HEK293 (cell line): ENCODE results near the gene PAX6.

Experiments used
- BCL11B ChIP-seq: fragments of 450-650 bp; formaldehyde crosslinking; IDR thresholded peaks from 2 replicates; pipeline ENCODE4 v1.5.1; 2016; ENCODE audit warnings: low read depth, missing biosample characterization, missing genetic modification characterization
- EGR2 ChIP-seq: fragments of 450-650 bp; formaldehyde crosslinking; IDR thresholded peaks from 2 replicates; pipeline ENCODE4 v1.5.1; 2016; ENCODE audit warnings: low read depth, missing biosample characterization, missing genetic modification characterization
- FEZF1 ChIP-seq: fragments of 450-650 bp; formaldehyde crosslinking; IDR thresholded peaks from 2 replicates; pipeline ENCODE4 v1.5.1; 2016; ENCODE audit warnings: missing biosample characterization, missing genetic modification characterization
- KLF1 ChIP-seq: fragments of 450-650 bp; formaldehyde crosslinking; IDR thresholded peaks from 2 replicates; pipeline ENCODE4 v1.5.1; 2016; ENCODE audit warnings: missing biosample characterization, missing genetic modification characterization
- KLF16 ChIP-seq: fragments of 450-650 bp; formaldehyde crosslinking; IDR thresholded peaks from 2 replicates; pipeline ENCODE4 v1.5.1; 2017; ENCODE audit warnings: missing biosample characterization, missing genetic modification characterization
- OSR2 ChIP-seq: fragments of 450-650 bp; formaldehyde crosslinking; IDR thresholded peaks from 2 replicates; pipeline ENCODE4 v1.5.1; 2016; ENCODE audit warnings: missing biosample characterization, missing genetic modification characterization
- REPIN1 ChIP-seq: fragments of 450-650 bp; formaldehyde crosslinking; IDR thresholded peaks from 2 replicates; pipeline ENCODE4 v1.5.1; 2017; ENCODE audit warnings: missing biosample characterization, missing genetic modification characterization, low read depth
- SP2 ChIP-seq: fragments of 450-650 bp; formaldehyde crosslinking; IDR thresholded peaks from 2 replicates; pipeline ENCODE4 v1.5.1; 2016; ENCODE audit warnings: missing biosample characterization, missing genetic modification characterization
- SP7 ChIP-seq: fragments of 450-650 bp; formaldehyde crosslinking; IDR thresholded peaks from 2 replicates; pipeline ENCODE4 v1.5.1; 2016; ENCODE audit warnings: missing biosample characterization, missing genetic modification characterization
- TRIM28 ChIP-seq: IDR thresholded peaks from 2 replicates; pipeline ENCODE4 v1.6.1; 2011; ENCODE audit warnings: low read length, control low read depth, borderline replicate concordance
- ZFHX2 ChIP-seq: fragments of 450-650 bp; formaldehyde crosslinking; conservative IDR thresholded peaks from 2 replicates; pipeline ENCODE4 v1.5.1; 2016; ENCODE audit warnings: missing biosample characterization, missing genetic modification characterization
- ZFP69B ChIP-seq: fragments of 450-650 bp; formaldehyde crosslinking; IDR thresholded peaks from 2 replicates; pipeline ENCODE4 v1.5.1; 2016; ENCODE audit warnings: missing biosample characterization, missing genetic modification characterization
- ZNF140 ChIP-seq: fragments of 450-650 bp; formaldehyde crosslinking; IDR thresholded peaks from 2 replicates; pipeline ENCODE4 v1.5.1; 2016; ENCODE audit warnings: missing biosample characterization, missing genetic modification characterization
- ZNF211 ChIP-seq: fragments of 450-650 bp; formaldehyde crosslinking; IDR thresholded peaks from 2 replicates; pipeline ENCODE4 v1.5.1; 2016; ENCODE audit warnings: low read depth, missing biosample characterization, missing genetic modification characterization
- ZNF394 ChIP-seq: fragments of 450-650 bp; formaldehyde crosslinking; IDR thresholded peaks from 2 replicates; pipeline ENCODE4 v1.5.1; 2016; ENCODE audit warnings: missing biosample characterization, missing genetic modification characterization, mild to moderate bottlenecking, moderate library complexity, borderline replicate concordance
- ZNF416 ChIP-seq: fragments of 450-650 bp; formaldehyde crosslinking; IDR thresholded peaks from 2 replicates; pipeline ENCODE4 v1.5.1; 2016; ENCODE audit warnings: missing biosample characterization, missing genetic modification characterization
- ZNF433 ChIP-seq: fragments of 450-650 bp; formaldehyde crosslinking; IDR thresholded peaks from 2 replicates; pipeline ENCODE4 v1.5.1; 2016; ENCODE audit warnings: missing biosample characterization, missing genetic modification characterization, low read depth
- ZNF501 ChIP-seq: fragments of 450-650 bp; formaldehyde crosslinking; IDR thresholded peaks from 2 replicates; pipeline ENCODE4 v1.5.1; 2016; ENCODE audit warnings: missing biosample characterization, missing genetic modification characterization
- ZNF529 ChIP-seq: fragments of 450-650 bp; formaldehyde crosslinking; IDR thresholded peaks from 2 replicates; pipeline ENCODE4 v1.5.1; 2017; ENCODE audit warnings: missing genetic modification characterization, missing biosample characterization; ENCODE audit not compliant: insufficient replicate concordance
- ZNF558 ChIP-seq: fragments of 450-650 bp; formaldehyde crosslinking; IDR thresholded peaks from 2 replicates; pipeline ENCODE4 v1.5.1; 2016; ENCODE audit warnings: missing biosample characterization, missing genetic modification characterization
- ZNF561 ChIP-seq: fragments of 450-650 bp; IDR thresholded peaks from 2 replicates; pipeline ENCODE4 v1.5.1; 2018; ENCODE audit warnings: missing biosample characterization, missing genetic modification characterization, borderline replicate concordance
- ZNF580 ChIP-seq: fragments of 450-650 bp; formaldehyde crosslinking; IDR thresholded peaks from 2 replicates; pipeline ENCODE4 v1.5.1; 2016; ENCODE audit warnings: missing biosample characterization, missing genetic modification characterization
- ZNF596 ChIP-seq: fragments of 450-650 bp; IDR thresholded peaks from 2 replicates; pipeline ENCODE4 v1.5.0; 2018; ENCODE audit warnings: missing biosample characterization, mild to moderate bottlenecking, missing genetic modification characterization, moderate library complexity
- ZNF629 ChIP-seq: fragments of 450-650 bp; formaldehyde crosslinking; IDR thresholded peaks from 2 replicates; pipeline ENCODE4 v1.5.1; 2017; ENCODE audit warnings: missing biosample characterization, missing genetic modification characterization
- ZNF76 ChIP-seq: fragments of 450-650 bp; formaldehyde crosslinking; IDR thresholded peaks from 2 replicates; pipeline ENCODE4; 2016; ENCODE audit warnings: low read depth, missing biosample characterization, missing genetic modification characterization, borderline replicate concordance
- ZNF777 ChIP-seq: fragments of 450-650 bp; formaldehyde crosslinking; IDR thresholded peaks from 2 replicates; pipeline ENCODE4 v1.5.1; 2017; ENCODE audit warnings: missing biosample characterization, missing genetic modification characterization, borderline replicate concordance
- ZSCAN30 ChIP-seq: fragments of 450-650 bp; IDR thresholded peaks from 2 replicates; pipeline ENCODE4 v1.5.1; 2018; ENCODE audit warnings: missing biosample characterization, mild to moderate bottlenecking, missing genetic modification characterization, moderate library complexity
- TF ChIP-seq, protein P1 (sequence below): fragments of 450-650 bp; formaldehyde crosslinking; IDR thresholded peaks from 2 replicates; pipeline ENCODE4 v1.5.1; 2017; ENCODE audit warnings: missing biosample characterization, mild to moderate bottlenecking, missing genetic modification characterization, moderate library complexity
- TF ChIP-seq, protein P2 (sequence below): fragments of 450-650 bp; formaldehyde crosslinking; IDR thresholded peaks from 2 replicates; pipeline ENCODE4 v1.5.1; 2017; ENCODE audit warnings: missing biosample characterization, missing genetic modification characterization
- TF ChIP-seq, protein P3 (sequence below): fragments of 450-650 bp; formaldehyde crosslinking; IDR thresholded peaks from 2 replicates; pipeline ENCODE4 v1.5.1; 2016; ENCODE audit warnings: missing biosample characterization, missing genetic modification characterization

The PAX6 gene

DNA sequence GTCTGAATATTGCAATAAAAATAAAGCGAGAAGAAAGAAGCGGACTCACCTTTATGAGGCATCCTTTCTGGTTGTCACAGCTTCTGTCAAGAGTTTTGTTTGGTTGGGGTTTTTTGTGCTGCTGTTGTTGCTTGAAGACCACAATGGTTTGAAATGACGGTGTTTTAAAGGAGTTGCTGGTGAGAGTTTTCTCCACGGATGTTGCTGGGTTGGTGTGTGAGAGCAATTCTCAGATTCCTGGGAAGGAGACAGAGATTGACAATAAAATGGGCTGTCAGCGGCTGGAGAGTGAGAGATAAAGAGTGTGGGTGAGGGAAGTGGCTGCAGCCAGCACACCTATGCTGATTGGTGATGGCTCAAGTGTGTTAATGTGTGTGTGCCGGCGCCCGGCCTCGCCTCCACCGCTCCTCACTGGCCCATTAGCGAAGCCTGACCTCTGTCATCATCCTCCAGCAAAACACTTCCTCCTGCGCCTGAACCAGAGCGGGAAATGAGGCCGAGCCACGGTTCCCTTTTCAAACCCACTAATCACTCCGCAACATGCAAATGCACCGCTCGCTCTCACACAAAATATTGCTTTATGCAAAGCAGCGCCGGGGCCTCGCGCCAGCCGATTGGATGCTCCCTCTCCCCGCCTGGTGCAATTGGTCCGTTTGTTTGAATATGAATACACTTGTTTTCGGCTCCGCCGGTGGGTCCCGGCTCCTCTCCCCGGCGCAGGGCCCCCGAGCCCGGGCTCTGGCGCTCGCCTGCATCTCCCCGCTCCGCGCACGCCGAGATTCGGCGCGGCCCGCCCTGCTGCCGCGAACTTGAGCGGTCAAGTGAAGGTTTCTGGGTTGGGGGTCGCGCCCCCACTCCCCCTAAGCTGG is at the start of gene PAX6 (continued):
- TF ChIP-seq ZNF76 (tag by site-specific recombination) (peak; percentile 34; the same call in 1 of the 2 replicates), TRIM28 (no peak), ZNF558 (tag by site-specific recombination) (peak; percentile 39; the same call in 1 of the 2 replicates), ZNF394 (peak; percentile 42; the same call in 1 of the 2 replicates), EGR2 (peak; percentile 61; the same call in 1 of the 2 replicates), ZSCAN30 (tag by site-specific recombination) (peak; percentile 84; the same call in 1 of the 2 replicates), ZNF529 (tag by site-specific recombination) (no peak), BCL11B (no peak), ZNF561 (peak; percentile 21; the same call in 1 of the 2 replicates), ZNF416 (tag by site-specific recombination) (no peak), KLF16 (tag by site-specific recombination) (peak; percentile 51; the same call in 1 of the 2 replicates), SP7 (tag by site-specific recombination) (peak; percentile 78), OSR2 (peak; percentile 52), ZFP69B (peak; percentile 98), ZNF211 (tag by site-specific recombination) (no peak), ZNF580 (tag by site-specific recombination) (peak; percentile 18; the same call in 1 of the 2 replicates), FEZF1 (peak; percentile 74), ZNF433 (no peak), ZNF501 (tag by site-specific recombination) (peak; percentile 69; the same call in 1 of the 2 replicates), ZFHX2 (tag by site-specific recombination) (peak; percentile 60), ZNF629 (peak; percentile 82), SP2 (peak; percentile 83), ZNF777 (tag by site-specific recombination) (no peak), ZNF140 (tag by site-specific recombination) (no peak), REPIN1 (tag by site-specific recombination) (no peak), ZNF596 (no peak), KLF1 (tag by site-specific recombination) (no peak)
- TF ChIP-seq, protein P1, sequence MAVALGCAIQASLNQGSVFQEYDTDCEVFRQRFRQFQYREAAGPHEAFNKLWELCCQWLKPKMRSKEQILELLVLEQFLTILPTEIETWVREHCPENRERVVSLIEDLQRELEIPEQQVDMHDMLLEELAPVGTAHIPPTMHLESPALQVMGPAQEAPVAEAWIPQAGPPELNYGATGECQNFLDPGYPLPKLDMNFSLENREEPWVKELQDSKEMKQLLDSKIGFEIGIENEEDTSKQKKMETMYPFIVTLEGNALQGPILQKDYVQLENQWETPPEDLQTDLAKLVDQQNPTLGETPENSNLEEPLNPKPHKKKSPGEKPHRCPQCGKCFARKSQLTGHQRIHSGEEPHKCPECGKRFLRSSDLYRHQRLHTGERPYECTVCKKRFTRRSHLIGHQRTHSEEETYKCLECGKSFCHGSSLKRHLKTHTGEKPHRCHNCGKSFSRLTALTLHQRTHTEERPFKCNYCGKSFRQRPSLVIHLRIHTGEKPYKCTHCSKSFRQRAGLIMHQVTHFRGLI (tag by site-specific recombination): no peak
- TF ChIP-seq, protein P2, sequence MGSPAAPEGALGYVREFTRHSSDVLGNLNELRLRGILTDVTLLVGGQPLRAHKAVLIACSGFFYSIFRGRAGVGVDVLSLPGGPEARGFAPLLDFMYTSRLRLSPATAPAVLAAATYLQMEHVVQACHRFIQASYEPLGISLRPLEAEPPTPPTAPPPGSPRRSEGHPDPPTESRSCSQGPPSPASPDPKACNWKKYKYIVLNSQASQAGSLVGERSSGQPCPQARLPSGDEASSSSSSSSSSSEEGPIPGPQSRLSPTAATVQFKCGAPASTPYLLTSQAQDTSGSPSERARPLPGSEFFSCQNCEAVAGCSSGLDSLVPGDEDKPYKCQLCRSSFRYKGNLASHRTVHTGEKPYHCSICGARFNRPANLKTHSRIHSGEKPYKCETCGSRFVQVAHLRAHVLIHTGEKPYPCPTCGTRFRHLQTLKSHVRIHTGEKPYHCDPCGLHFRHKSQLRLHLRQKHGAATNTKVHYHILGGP (tag by site-specific recombination): no peak
- TF ChIP-seq, protein P3, sequence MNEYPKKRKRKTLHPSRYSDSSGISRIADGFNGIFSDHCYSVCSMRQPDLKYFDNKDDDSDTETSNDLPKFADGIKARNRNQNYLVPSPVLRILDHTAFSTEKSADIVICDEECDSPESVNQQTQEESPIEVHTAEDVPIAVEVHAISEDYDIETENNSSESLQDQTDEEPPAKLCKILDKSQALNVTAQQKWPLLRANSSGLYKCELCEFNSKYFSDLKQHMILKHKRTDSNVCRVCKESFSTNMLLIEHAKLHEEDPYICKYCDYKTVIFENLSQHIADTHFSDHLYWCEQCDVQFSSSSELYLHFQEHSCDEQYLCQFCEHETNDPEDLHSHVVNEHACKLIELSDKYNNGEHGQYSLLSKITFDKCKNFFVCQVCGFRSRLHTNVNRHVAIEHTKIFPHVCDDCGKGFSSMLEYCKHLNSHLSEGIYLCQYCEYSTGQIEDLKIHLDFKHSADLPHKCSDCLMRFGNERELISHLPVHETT (tag by site-specific recombination): no peak
- TF ChIP-seq, all 188 proteins: peak for 56
